OCI-LY7 (cell line): ENCODE data around the gene RAPGEF4.

Experiments used
- EZH2phosphoT487 ChIP-seq: fragments of 200-600 bp; sonication (generic); IDR thresholded peaks from 2 replicates; pipeline ENCODE4 v1.6.1; 2018; ENCODE audit warnings: low read depth, borderline replicate concordance, mild to moderate bottlenecking, mixed run types, antibody characterized with exemption, low read length, moderate library complexity, mixed read lengths
- TF ChIP-seq, protein P1 (sequence below): fragments of 200-600 bp; sonication (generic); conservative IDR thresholded peaks from 2 replicates; pipeline ENCODE4 v1.5.1; 2014; ENCODE audit warnings: mild to moderate bottlenecking, antibody characterized with exemption, low read length, moderate library complexity, mixed read lengths

DNA sequence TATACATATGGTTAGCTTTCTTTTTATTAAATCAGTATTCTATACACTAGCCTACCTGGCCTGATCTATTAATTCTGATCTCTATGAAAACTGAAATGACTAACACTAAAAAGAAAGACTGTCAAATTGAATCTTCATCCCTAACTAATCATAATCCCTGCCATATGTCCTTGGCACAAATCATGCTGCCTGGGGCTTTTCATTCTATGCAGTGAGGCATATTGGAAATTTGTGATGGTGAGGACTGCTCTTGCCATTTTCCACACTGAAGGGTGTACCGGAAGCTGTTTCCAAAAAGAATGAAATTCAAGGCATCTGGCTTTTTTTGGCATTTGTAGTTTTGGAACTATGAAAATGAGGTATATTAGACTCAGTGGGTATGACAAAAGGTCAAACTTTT, 39.7 kb downstream of the RAPGEF4 start:
- TF ChIP-seq, protein P1, sequence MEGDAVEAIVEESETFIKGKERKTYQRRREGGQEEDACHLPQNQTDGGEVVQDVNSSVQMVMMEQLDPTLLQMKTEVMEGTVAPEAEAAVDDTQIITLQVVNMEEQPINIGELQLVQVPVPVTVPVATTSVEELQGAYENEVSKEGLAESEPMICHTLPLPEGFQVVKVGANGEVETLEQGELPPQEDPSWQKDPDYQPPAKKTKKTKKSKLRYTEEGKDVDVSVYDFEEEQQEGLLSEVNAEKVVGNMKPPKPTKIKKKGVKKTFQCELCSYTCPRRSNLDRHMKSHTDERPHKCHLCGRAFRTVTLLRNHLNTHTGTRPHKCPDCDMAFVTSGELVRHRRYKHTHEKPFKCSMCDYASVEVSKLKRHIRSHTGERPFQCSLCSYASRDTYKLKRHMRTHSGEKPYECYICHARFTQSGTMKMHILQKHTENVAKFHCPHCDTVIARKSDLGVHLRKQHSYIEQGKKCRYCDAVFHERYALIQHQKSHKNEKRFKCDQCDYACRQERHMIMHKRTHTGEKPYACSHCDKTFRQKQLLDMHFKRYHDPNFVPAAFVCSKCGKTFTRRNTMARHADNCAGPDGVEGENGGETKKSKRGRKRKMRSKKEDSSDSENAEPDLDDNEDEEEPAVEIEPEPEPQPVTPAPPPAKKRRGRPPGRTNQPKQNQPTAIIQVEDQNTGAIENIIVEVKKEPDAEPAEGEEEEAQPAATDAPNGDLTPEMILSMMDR, result no peak
- no peak for TF ChIP-seq EZH2phosphoT487
